Measurements from ENCODE around the gene AKAP5.
"Not testable (repeated sequence)": the region's sequence is repeated elsewhere in the genome, so short reads cannot be mapped to it uniquely, and the experiment has no call there.

The AKAP5 gene

DNA sequence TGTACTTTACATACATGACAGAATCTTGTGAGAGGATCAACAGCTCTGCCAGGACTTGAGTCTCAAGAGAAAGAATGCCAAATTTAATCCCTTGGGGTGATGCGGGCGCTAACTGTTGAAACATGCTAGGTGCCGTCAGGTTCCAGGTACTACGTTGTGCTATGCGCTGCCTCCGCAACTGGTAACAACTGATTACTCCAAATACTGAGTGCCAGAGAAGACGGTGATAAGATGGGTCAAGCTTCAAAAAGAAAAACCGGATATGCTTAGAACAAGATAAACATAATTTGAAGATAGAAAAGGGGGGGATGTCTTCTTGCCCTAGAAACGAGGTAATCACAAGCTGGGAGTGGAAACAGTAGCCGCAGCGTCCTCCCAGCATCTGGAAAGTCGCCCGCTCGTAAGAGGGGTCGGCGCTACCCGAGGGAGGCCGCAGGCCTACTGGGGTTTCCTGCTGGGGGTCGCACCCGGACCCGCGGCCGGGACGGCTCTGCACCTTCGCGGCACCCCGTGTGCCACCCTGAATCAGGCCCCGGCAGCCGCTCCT lies 37.7 kb downstream of the AKAP5 start:
- no peak for DNase-seq (ENCODE audit: low read depth, low spot score)

DNA sequence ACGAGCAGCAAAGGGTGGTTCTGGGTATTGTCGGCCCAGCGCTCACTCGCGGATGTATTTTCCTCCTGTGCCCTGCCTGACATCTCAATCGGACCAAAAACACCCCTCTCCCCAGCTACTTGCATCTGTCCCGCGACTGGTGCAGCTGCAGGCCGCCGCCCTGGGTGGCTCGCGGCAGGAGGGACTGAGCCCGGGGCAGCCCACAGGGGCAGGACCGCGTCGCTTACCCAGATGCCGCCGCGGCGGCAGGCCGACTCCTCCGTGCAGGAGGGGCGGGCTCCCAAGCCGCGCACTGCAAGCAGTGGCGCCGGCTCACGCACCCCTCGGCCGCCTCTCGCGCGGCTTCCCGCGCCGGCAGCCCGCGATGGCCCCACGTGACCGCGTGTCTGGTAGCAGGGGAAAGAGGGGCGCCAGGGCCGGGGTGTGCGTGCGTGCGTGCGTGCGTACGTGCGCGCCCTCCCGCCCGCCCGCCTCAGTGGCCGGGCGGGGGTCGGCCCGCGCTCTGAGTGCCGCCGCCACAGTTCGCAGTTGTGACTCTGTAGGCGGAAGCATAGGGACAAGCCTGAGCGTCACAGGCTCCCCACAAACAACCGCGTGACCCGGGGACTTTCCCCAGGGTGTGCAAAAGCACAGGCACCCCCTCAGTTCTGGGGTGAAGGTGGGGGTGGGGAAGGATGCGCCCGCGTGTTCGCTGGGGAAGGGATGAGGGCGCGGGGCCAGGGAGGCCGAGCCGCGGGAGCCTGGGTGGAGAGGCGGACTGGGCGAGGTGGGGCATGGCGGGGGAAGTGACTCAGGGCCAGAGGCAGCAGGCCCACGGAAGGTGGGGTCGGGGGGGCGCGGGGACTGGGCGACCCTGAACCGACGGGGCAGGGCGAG lies 38.4 kb downstream of the AKAP5 start, which contains the start of gene ZBTB25:
TSS of gene ZBTB25 (minus strand) at position 405 of the 876 bp plus-strand sequence. CDS start 13,305 bp downstream, outside the sequence.
- DNase-seq (ENCODE audit: low read depth, low spot score): peak; percentile 83

DNA sequence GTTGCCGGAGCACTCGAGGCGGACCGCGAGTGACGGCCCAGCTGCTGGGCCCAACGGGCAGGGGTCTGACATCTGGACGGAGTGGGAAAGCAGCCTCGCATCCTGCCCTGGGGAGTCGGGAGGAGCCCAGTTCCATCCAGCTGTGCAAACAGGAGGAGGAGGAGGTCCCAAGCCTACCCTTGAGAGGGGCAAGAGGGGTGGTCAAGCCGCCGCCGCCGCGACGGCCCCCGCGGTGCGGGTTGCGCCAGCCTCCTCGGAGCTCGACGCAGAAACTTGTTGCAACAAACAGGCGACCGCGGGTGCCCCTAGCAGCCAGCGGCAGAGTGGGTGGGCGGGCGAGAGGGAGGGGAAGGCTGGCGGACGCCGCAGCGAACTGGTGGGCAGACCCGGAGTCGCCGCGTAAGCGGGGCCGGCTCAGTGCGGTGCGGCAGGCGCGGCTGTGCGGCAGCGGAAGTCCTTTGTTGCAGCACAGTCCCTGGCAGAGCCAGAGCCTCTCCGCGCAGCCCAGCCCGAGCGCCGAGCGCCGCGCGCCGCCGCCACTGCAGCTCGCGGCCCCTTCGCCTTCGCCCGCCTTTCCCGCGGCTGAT lies 39.1 kb downstream of the AKAP5 start, which contains the start of gene ZBTB1:
TSS of gene ZBTB1 (plus strand) at position 461 of the 587 bp plus-strand sequence. CDS start 16,735 bp downstream, outside the sequence.
- DNase-seq (ENCODE audit: low read depth, low spot score): peak; percentile 77

DNA sequence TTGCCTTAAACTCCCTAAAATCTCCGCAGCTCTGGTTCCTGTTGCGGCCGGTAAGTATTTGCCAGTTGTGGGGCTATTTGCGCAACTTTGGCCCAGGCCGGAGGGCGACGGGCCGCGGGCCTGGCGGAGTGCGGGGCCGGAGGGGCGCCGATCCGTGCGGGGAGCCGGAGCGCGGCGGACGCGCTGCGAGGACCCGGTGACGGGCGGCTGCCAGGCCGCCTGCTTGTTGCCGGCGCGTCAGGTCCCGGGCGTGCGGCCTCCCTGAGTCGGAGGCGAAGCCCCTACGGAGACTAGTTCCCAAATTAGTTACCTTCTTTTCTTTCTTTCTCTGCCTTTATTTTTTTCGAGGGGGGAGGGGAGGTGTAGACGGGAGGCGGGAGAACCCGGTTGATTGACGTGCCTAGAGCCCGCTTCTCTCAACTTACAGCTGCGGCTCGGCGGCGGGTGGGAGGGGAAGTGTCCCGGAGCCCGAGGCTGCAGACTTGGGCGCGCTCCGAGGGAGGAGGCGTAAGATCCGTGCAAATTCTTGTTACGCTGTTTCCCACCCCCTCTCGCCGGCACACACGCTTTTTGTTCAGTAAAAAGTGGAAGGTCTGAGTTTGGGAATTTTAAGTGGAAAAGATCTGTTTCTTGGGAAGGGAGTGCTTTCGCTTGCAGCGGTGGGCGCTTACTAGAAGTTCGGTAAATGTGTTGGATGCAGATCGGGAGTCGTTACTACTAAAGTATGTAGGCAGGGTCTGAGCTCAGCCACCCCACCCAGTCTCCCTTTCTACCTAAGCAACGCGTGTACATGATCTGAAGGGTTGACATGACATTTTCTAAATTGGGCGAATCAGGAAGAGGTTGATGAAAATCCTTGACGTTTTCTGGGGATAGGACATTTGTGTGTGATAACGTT lies 39.8 kb downstream of the AKAP5 start:
- peak; percentile 61 for DNase-seq (ENCODE audit: low read depth, low spot score)

DNA sequence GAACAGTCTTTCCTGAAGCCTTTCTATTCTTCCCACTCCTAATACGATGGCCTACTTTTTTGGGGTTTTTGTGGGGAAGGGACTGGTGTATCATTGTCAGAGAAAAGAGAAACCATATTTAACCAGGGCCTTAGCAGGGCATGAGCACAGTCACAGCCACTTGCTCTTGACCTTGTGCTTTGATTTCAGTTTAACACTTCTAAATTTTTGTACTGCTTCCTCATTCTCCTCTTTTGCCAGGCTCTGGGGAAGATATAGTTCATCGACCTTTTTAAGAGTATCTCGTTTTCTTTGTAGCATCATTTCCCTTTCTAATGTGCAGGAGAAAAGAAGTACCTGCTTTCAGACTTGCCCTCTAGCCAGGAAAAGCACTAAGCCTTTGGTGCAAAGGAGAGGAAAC lies 41.4 kb downstream of the AKAP5 start:
- DNase-seq (ENCODE audit: low read depth, low spot score): no peak

DNA sequence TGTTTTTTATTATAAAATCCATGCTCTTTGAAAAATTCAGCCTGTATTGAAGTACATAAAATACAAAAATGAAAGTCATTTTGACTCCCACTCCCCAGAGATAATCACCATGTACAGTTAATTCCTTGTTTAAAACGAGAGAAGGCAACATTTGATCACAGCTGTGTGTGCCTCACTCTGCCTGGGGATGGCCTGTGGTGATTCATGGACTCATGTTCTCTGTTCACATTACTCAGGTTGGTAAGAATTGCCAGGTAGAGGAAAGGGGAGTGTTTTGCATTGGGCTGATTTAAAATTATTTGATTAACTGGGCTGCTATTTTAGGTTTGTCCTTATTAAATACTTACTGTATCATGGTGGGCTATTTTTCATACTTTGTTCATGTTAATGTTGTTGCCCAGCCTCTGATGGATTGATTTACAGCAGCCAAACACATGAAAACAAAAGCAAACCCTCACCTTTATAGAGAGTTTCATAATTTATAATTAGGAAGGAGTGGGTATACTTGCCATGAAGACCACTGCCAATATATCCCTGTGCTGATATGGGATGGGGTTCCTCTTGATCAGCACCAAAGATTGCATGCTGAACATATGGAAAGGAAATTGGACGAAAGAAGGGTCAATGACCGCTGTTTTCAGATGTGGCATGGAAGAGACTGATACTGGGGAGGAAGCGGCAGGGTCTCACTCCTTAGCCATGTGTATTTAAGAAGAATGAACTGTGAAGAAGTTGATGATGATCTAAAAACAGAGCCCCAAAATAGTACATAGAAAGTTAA lies 42.3 kb downstream of the AKAP5 start:
- no peak for DNase-seq (ENCODE audit: low read depth, low spot score)

DNA sequence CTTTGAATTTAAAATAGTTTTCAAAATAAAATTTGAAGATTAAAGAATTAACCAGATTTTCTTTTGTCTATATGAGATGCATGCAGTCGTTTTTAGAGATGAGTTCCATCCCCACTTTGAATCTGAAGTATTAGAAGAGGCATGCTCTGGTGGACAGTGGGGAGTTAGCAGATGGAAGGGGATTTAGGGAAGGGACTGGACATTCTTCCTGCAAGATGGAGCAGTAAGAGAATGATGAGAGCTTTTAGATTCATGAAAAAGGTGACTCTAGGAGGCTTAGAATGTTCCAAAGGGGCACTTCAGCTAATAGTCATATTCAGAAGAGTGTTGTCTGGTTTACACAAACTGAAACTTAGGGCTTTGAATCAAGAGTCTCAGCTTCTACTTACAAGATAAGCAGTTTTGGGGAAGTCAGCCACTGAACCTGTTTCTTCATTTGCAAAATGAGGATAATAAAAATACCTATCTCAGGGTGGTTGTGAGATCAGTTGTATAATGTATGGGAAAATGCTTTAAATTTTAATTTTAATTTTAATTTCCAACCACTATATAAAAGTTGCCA lies 43.0 kb downstream of the AKAP5 start:
- no peak for DNase-seq (ENCODE audit: low read depth, low spot score)

DNA sequence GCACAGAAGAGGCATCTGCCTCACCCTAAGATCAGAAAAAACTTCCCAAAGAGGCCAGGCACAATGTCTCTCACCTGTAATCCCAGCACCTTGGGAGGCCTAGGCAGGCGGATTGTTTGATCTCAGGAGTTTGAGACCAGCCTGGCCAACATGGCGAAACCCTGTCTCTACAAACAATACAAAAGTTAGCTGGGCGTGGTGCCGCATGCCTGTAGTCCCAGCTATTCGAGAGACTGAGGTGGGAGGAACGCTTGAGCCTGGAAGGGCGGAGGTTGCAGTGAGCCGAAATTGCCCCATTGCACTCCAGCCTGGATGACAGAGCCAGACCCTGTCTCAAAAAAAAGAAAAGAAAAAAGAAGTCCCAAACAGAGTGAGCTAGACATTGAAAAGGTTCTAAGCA lies 43.7 kb downstream of the AKAP5 start:
- no peak for DNase-seq (ENCODE audit: low read depth, low spot score)

DNA sequence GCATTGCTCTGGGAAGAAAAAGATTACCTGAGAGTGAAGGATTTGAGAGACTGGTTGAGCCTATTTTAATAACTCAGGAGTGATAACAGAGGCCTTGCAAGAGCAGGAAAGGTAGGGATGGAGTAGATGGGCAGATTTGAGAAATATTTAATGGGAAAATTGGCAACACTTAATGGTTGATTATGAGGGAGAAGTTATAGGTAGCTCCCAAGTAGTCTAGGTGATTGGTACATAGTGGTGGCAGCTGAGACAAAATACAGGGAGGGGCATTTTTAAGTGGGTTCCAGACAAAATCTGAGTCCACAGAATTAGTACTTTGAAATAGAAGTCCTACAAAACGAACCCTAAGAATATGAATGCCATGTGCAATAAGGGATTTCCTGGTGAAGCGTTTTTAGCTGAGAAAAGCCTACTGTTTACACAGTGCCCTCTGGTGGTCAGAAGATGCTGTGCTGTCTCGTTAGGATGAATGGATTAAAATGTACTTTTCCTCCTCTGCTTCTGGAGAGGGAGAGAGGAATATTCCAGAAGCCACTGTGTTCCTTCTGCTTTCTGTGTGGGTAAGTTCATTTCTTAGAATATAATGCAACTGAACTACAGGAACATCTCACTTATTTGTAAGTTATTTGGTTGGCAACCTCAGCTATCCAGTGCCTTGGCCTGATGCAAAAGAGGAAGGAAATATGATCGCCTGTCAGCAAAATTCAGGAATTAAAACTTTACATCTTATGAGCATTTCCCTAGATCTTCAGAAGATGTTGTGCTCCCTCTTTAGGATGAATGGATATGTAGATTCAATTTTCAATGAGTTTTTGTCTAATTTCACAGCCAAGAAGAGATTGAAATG lies 45.7 kb downstream of the AKAP5 start:
- DNase-seq (ENCODE audit: low read depth, low spot score): peak; percentile 15

DNA sequence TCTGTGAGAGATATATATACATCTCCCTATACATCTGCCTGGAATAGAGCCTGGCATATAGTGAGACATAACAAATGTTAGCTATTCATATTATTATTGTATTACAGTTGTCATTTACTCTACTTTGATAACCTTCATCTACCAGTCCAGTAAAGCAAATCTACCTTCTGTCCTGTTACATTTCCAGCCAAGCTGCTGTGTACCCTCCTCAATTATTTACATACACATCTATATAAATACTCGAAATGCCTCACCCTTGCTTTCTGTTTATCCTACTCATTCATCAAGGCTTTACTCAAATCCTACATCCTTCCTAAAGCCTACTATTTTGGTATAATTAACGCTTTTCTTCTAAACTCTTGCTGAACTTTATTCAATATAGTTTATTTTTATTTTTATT lies 48.0 kb downstream of the AKAP5 start:
- no peak for DNase-seq (ENCODE audit: low read depth, low spot score)

DNA sequence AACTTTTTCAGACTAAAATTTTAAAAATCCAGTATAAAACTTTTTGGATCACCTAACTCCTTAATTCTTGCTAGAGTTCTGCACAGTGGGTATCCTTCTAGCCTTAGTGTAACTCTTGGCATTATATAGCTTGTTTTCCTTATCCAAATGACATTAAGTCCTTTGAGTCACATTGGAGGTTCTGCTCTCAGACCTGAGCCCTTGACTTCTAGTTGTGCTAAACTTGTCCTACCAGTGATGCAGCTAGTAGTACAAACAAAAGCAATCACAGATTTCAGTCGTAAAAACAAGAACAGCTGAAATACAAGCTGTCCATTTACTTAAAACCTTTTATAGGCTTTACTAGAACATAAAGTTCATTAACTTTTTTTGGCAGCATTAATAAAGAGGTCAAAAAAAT lies 49.8 kb downstream of the AKAP5 start:
- DNase-seq (ENCODE audit: low read depth, low spot score): no peak

DNA sequence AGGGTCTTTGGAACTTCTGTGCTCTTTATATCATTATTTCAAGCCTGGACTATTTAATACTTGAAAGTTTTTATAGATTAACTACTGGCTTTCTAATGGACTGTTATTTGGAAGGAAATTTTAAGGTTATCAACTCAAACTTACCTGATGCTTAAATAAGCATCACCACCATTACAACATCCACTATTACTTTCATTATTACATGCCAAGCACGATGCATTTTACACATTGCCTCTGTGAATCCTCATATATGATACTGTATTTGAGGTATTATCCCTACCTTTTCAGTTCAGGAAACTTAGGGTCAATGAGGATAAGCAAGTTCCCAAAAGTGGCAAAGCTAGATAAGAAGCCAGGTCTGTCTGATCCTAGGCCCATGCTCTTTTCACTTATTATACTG lies 51.7 kb downstream of the AKAP5 start:
- no peak for DNase-seq (ENCODE audit: low read depth, low spot score)

DNA sequence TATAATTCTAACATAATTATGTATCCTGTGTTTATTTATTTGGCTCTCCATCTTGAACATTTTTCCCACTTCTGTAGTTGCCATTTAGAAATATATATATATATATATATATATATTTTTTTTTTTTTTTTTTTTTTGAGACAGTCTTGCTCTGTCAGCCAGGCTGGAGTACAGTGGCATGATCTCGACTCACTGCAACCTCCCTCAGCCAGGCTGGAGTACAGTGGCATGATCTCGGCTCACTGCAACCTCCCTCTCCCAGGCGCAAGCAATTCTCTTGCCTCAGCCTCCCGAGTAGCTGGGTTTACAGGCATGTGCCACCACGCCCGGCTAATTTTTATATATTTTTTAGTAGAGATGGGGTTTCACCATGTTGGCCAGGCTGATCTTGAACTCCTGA lies 52.4 kb downstream of the AKAP5 start:
- not testable (repeated sequence) for DNase-seq (ENCODE audit: low read depth, low spot score)

DNA sequence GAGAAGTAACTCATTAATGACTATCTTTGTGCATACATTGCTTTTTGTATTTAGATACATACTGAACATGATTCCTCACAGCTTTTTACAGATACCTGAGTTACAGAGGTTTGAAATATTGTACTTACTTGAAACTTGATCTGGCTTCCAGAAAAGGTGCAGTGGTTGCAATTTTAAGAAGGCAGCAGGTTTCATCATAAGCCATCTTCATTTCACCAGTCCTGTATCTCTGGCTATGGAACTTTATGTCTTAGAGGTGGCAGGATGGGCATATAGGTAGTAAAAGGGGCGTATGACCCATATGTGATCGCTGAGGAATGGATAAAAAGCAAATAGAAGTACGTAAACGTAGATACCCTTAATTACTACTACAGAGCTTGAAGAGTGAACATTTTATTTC lies 52.9 kb downstream of the AKAP5 start:
- no peak for DNase-seq (ENCODE audit: low read depth, low spot score)

DNA sequence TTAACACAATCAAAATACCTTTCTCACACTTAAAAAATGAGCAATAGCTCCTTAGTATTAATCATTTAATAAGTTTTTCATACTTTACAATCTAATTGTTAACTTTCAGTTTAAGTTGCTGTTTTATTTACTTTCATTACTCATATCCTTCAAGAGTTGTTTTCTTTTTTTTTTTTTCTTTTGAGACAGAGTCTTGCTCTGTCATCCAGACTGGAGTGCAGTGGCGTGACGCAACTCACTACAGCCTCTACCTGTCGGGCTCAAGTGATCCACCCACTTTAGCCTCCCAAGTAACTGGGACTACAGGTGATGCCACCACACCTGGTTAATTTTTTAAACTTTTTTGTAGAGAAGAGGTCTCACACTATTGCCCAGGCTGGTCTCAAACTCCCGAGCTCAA lies 55.4 kb downstream of the AKAP5 start:
- DNase-seq (ENCODE audit: low read depth, low spot score): no peak

DNA sequence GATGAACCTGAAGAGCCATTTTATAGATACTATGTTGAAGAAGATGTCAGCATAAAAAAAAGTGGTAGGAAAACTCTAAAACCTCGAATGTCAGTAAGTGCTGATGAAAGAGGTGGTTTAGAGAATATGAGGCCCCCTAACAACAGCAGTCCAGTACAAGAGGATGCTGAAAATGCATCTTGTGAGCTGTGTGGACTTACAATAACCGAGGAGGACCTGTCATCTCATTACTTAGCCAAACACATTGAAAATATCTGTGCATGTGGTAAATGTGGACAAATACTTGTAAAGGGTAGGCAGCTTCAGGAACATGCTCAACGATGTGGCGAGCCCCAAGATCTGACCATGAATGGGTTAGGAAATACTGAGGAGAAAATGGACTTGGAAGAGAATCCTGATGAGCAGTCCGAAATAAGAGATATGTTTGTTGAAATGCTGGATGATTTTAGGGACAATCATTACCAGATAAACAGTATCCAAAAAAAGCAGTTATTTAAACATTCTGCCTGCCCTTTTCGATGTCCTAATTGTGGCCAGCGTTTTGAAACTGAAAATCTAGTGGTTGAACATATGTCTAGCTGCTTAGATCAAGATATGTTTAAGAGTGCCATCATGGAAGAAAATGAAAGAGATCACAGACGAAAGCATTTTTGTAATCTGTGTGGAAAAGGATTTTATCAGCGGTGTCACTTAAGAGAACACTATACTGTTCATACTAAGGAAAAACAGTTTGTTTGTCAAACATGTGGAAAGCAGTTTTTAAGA lies 57.5 kb downstream of the AKAP5 start:
- no peak for DNase-seq (ENCODE audit: low read depth, low spot score)

Measured in activated naive CD8-positive, alpha-beta T cell treated with anti-CD3 and anti-CD28 coated beads, Interleukin-2, amount 50 U/mL, for 16 hours (primary cell).